Measurements from ENCODE around the gene BDKRB2. TPM values are rescaled to one million over a fixed set of nuclear protein-coding genes. Genes with fewer than 3 reads are reported as not detected.

BDKRB2 gene
- polyA plus RNA-seq, 2 donors, result 8.2 to 15.1 TPM

DNA sequence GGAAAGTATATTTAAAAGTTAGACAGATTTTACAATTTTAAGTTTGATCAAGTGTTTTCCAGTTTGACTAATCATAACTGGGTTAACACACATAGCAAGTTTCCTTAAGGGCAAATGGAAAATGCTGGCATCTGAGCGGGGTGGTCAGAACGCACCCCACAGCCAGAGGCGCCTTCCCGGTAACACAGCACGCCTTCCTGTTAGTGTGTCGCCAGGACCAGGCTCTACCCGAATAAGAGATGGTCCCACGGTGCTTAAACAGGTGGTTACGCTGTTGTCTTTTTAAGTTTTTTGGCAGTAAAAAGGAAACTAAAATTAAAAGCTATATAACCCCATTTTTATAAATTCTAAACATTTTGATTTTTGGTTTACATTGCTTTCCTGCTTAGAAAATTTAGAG, 79.4 kb downstream of the BDKRB2 start:
- Histone ChIP-seq H3K36me3 (ENCODE audit: control insufficient read depth in 2 of 2, insufficient read depth in 2 of 2, low read length in 1 of 2) (peaks cover 9 to 10% of the 10 kb centered on the region in 2 donors), H3K27me3 (ENCODE audit: control insufficient read depth in 1 of 2, insufficient read depth in 2 of 2, low read length in 2 of 2) (no peaks in the 10 kb centered on the region), H3K27ac (ENCODE audit: low read depth in 2 of 2, low read length in 1 of 2) (no peak overlapping the region), H3K4me1 (ENCODE audit: control insufficient read depth in 2 of 2, insufficient read depth in 2 of 2, low read length in 1 of 2) (no peaks in the 10 kb centered on the region), H3K9me3 (ENCODE audit: control insufficient read depth in 2 of 2, insufficient read depth in 1 of 2, low read depth in 1 of 2, low read length in 1 of 2) (no peaks in the 10 kb centered on the region), H3K4me3 (ENCODE audit: low read depth in 1 of 2, low read length in 2 of 2) (no peak overlapping the region)
- WGBS, 2 donors, result 83 to 91% methylated on average over 9 of the region's 9 CpGs

DNA sequence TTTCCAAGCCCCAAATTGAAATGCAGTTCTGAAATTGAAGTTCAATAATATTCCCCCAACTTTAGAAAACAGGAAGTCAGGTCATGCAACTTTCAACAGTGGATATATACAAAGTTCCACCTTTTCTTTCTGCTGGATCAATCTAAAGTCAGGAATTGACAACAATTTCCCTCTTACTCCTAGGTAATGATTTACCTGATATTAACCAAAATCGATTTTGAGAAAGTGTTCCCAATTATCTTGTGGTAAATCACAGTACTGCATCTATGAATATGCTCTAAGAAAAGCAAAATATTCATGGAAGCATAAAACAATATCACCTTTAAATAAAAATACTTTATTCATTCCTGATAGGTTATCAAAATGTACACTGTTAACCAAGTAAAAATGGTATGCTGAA, 79.8 kb downstream of the BDKRB2 start:
- H3K4me3 ChIP-seq (ENCODE audit: low read depth in 1 of 2, low read length in 2 of 2), result no peak overlapping the region
- no peaks in the 10 kb centered on the region for H3K9me3 ChIP-seq (ENCODE audit: control insufficient read depth in 2 of 2, insufficient read depth in 1 of 2, low read depth in 1 of 2, low read length in 1 of 2)
- H3K36me3 ChIP-seq (ENCODE audit: control insufficient read depth in 2 of 2, insufficient read depth in 2 of 2, low read length in 1 of 2), result peaks cover 13% of the 10 kb centered on the region in 2 donors
- H3K27me3 ChIP-seq (ENCODE audit: control insufficient read depth in 1 of 2, insufficient read depth in 2 of 2, low read length in 2 of 2), result no peaks in the 10 kb centered on the region
- no peak overlapping the region for H3K27ac ChIP-seq (ENCODE audit: low read depth in 2 of 2, low read length in 1 of 2)
- H3K4me1 ChIP-seq (ENCODE audit: control insufficient read depth in 2 of 2, insufficient read depth in 2 of 2, low read length in 1 of 2), result no peaks in the 10 kb centered on the region
- 63 to 84% methylated on average over 1 of the region's 1 CpG for WGBS, 2 donors

DNA sequence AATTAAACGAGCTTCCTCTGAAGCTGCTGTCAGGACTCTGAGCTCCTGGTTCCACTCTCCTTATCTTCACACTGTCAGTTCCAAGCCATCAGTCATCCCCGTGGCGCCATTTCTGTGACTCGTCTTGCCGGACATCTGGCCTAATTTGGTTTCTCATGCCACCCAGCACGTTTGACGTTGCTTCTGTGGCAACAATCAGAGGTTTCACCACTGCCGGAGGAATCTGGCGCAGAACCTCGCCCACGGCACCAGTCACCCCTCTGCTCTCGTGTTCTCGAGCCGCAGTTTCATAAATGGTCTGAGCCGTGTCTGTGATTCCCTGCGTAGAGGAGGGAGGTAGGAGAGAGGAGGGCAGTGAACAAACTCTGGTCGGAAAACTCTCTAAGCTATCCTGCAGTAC, 81.0 kb downstream of the BDKRB2 start:
- Histone ChIP-seq H3K36me3 (ENCODE audit: control insufficient read depth in 2 of 2, insufficient read depth in 2 of 2, low read length in 1 of 2) (peaks cover 12 to 18% of the 10 kb centered on the region in 2 donors), H3K27me3 (ENCODE audit: control insufficient read depth in 1 of 2, insufficient read depth in 2 of 2, low read length in 2 of 2) (no peaks in the 10 kb centered on the region), H3K9me3 (ENCODE audit: control insufficient read depth in 2 of 2, insufficient read depth in 1 of 2, low read depth in 1 of 2, low read length in 1 of 2) (no peaks in the 10 kb centered on the region), H3K4me3 (ENCODE audit: low read depth in 1 of 2, low read length in 2 of 2) (no peak overlapping the region), H3K4me1 (ENCODE audit: control insufficient read depth in 2 of 2, insufficient read depth in 2 of 2, low read length in 1 of 2) (no peaks in the 10 kb centered on the region), H3K27ac (ENCODE audit: low read depth in 2 of 2, low read length in 1 of 2) (no peak overlapping the region)
- 78% methylated on average over 17 of the region's 17 CpGs for WGBS, 2 donors

DNA sequence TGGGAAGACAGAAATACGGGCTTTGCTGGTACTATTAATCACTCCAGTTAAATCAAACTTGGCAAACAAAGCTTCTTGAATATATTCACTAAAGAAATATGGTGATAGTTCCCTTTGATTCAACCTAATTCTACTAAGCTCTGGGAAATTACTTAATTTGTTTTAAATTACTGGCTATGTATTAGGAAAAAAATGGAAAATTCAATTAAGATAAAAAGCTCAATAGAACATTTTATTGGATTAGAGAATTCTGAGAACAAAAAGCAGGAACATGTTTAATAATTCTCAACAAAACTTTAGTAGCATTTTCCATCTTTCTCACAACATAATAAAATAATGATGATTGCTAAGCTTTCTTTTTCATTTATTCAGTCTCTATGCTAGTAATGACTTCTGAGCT, 81.6 kb downstream of the BDKRB2 start:
- Histone ChIP-seq H3K4me3 (ENCODE audit: low read depth in 1 of 2, low read length in 2 of 2) (no peak overlapping the region), H3K9me3 (ENCODE audit: control insufficient read depth in 2 of 2, insufficient read depth in 1 of 2, low read depth in 1 of 2, low read length in 1 of 2) (no peaks in the 10 kb centered on the region), H3K27me3 (ENCODE audit: control insufficient read depth in 1 of 2, insufficient read depth in 2 of 2, low read length in 2 of 2) (no peaks in the 10 kb centered on the region), H3K36me3 (ENCODE audit: control insufficient read depth in 2 of 2, insufficient read depth in 2 of 2, low read length in 1 of 2) (peaks cover 12 to 18% of the 10 kb centered on the region in 2 donors), H3K4me1 (ENCODE audit: control insufficient read depth in 2 of 2, insufficient read depth in 2 of 2, low read length in 1 of 2) (no peaks in the 10 kb centered on the region), H3K27ac (ENCODE audit: low read depth in 2 of 2, low read length in 1 of 2) (no peak overlapping the region)
- 69 to 72% methylated on average over 1 of the region's 1 CpG for WGBS, 2 donors

DNA sequence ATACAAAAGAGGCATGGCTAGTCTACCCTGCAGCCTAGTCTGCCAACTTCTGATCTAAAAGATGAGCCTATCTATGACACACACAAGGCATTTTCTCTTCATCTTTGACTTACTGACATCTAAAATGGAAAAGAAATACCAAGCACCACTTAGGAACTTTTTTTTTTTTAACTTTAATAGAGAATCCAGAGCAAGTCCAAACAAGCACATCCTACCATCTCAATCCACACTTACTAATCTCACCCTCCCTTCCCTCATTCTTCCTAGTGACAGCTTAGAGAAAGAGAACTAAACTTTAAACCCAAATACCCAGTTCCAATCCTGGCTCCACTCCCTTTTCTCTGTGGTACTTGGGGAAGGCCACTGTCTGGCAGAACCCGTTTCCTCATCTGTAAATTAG, 83.2 kb downstream of the BDKRB2 start:
- Histone ChIP-seq H3K9me3 (ENCODE audit: control insufficient read depth in 2 of 2, insufficient read depth in 1 of 2, low read depth in 1 of 2, low read length in 1 of 2) (no peaks in the 10 kb centered on the region), H3K36me3 (ENCODE audit: control insufficient read depth in 2 of 2, insufficient read depth in 2 of 2, low read length in 1 of 2) (peaks cover 12 to 14% of the 10 kb centered on the region in 2 donors), H3K4me1 (ENCODE audit: control insufficient read depth in 2 of 2, insufficient read depth in 2 of 2, low read length in 1 of 2) (no peaks in the 10 kb centered on the region), H3K27me3 (ENCODE audit: control insufficient read depth in 1 of 2, insufficient read depth in 2 of 2, low read length in 2 of 2) (no peaks in the 10 kb centered on the region), H3K27ac (ENCODE audit: low read depth in 2 of 2, low read length in 1 of 2) (no peak overlapping the region), H3K4me3 (ENCODE audit: low read depth in 1 of 2, low read length in 2 of 2) (no peak overlapping the region)
- WGBS, 2 donors, result 64 to 77% methylated on average over 1 of the region's 1 CpG

Other genes starting within 250 kb of the BDKRB2 start
- 1 to 10 TPM; 4.2 to 5.9 TPM for gene C14orf132, start 165.5 kb upstream of the BDKRB2 start, polyA plus RNA-seq
- gene BDKRB1, start 51.4 kb downstream of the BDKRB2 start, polyA plus RNA-seq, result 10 to 100 TPM; 13.4 to 18.5 TPM
- gene ATG2B, start 158.5 kb downstream of the BDKRB2 start, polyA plus RNA-seq, result 1 to 10 TPM; 2.9 to 3.3 TPM
- 10 to 100 TPM; 18.1 to 41.5 TPM for gene GSKIP, start 158.7 kb downstream of the BDKRB2 start, polyA plus RNA-seq
- 1 to 10 TPM; 1.5 to 2.2 TPM for gene AK7, start 187.3 kb downstream of the BDKRB2 start, polyA plus RNA-seq